GM12878 (cell line): ENCODE results near the gene BRI3BP. TPM values are rescaled to one million over a fixed set of nuclear protein-coding genes. Genes with fewer than 3 reads are reported as not detected.

Experiments
- ATF7 ChIP-seq: fragments of 450-650 bp; IDR thresholded peaks from 2 replicates; pipeline ENCODE4 v1.6.1; 2016; ENCODE audit warnings: low read depth, mild to moderate bottlenecking
- BHLHE40 ChIP-seq, 2 experiments: fragments of 450-650 bp in 1 of 2; IDR thresholded peaks; 2 replicates each; pipeline ENCODE4 v1.6.1; 2011 to 2017; ENCODE audit warnings: low read depth in 2 of 2, borderline replicate concordance in 1 of 2, improper control_type of control experiment in 1 of 2, low read length in 1 of 2, mild to moderate bottlenecking in 1 of 2
- BRCA1 ChIP-seq: IDR thresholded peaks from 2 replicates; pipeline ENCODE4 v1.6.1; 2011; ENCODE audit warnings: low read depth, low read length, improper control_type of control experiment
- CBFB ChIP-seq: IDR thresholded peaks from 2 replicates; pipeline ENCODE4 v1.6.1; 2016; ENCODE audit warnings: antibody characterized with exemption, low read depth
- CBX3 ChIP-seq: fragments of 200-600 bp; sonication (generic); IDR thresholded peaks from 2 replicates; pipeline ENCODE4 v1.6.1; 2016; ENCODE audit warnings: low read depth, borderline replicate concordance
- CHD1 ChIP-seq: IDR thresholded peaks from 2 replicates; pipeline ENCODE4 v1.6.1; 2012; ENCODE audit warnings: low read depth, low read length, improper control_type of control experiment
- DPF2 ChIP-seq: fragments of 450-650 bp; IDR thresholded peaks from 2 replicates; pipeline ENCODE4 v1.6.1; 2017; ENCODE audit warnings: mild to moderate bottlenecking
- IKZF2 ChIP-seq, 2 experiments: fragments of 450-650 bp; IDR thresholded peaks; 2 replicates each; pipeline ENCODE4 v1.6.1; 2017; ENCODE audit warnings: mild to moderate bottlenecking in 2 of 2, moderate library complexity in 2 of 2
- KAT2A ChIP-seq: conservative IDR thresholded peaks from 2 replicates; pipeline ENCODE4 v1.6.1; 2011; ENCODE audit warnings: low read depth, low read length; ENCODE audit not compliant: control insufficient read depth
- KDM1A ChIP-seq: fragments of 200-600 bp; sonication (generic); IDR thresholded peaks from 2 replicates; pipeline ENCODE4 v1.6.1; 2016; ENCODE audit warnings: borderline replicate concordance
- MEF2A ChIP-seq: IDR thresholded peaks from 2 replicates; pipeline ENCODE4 v1.6.1; 2011; ENCODE audit warnings: low read depth, mild to moderate bottlenecking, low read length, moderate library complexity; ENCODE audit not compliant: insufficient read depth
- POLR2AphosphoS2 ChIP-seq: IDR thresholded peaks from 2 replicates; pipeline ENCODE4 v1.6.1; 2011; ENCODE audit warnings: low read depth, mild to moderate bottlenecking, low read length, improper control_type of control experiment, moderate library complexity
- POLR2AphosphoS5 ChIP-seq: IDR thresholded peaks from 2 replicates; pipeline ENCODE4 v1.6.1; 2011; ENCODE audit warnings: mild to moderate bottlenecking, low read length, inconsistent platforms
- RELA ChIP-seq: fragments of 450-650 bp; IDR thresholded peaks from 2 replicates; pipeline ENCODE4 v1.8.0; 2014; ENCODE audit warnings: borderline replicate concordance; ENCODE audit not compliant: partially characterized antibody
- SREBF1 ChIP-seq: IDR thresholded peaks from 2 replicates; pipeline ENCODE4 v1.6.1; 2012; ENCODE audit warnings: mild to moderate bottlenecking, low read length
- SREBF2 ChIP-seq: IDR thresholded peaks from 2 replicates; pipeline ENCODE4 v1.6.1; 2012; ENCODE audit warnings: mild to moderate bottlenecking, low read length
- YBX1 ChIP-seq: fragments of 450-650 bp; IDR thresholded peaks from 2 replicates; pipeline ENCODE4 v1.6.1; 2016; ENCODE audit warnings: antibody characterized with exemption
- ZSCAN29 ChIP-seq: fragments of 450-650 bp; IDR thresholded peaks from 2 replicates; pipeline ENCODE4 v1.6.1; 2017; ENCODE audit warnings: mild to moderate bottlenecking, moderate library complexity
- polyA plus RNA-seq, 11 experiments: library from polyadenylated mRNA; depleted of rRNA in 4 of 11; unstranded in 6 of 11; stranded (reverse) in 5 of 11; fragments of >200 nt; fragmentation: Nextera tagmentation in 4 of 11; fragmentation: Illumina TruSeq in 1 of 11; extraction: Ambion mirVana in 4 of 11; extraction: Trizol in 1 of 11; gene quantifications; 1 replicate in 1 of 11; 2 replicates in 10 of 11; pipeline versions ENCODE4 v1.2.1 to v1.2.3, GENCODE V29; 2011 to 2016; ENCODE audit warnings: inconsistent platforms in 2 of 11, missing spikeins in 2 of 11, low read depth in 1 of 11
- total RNA-seq, 4 experiments: library from RNA; depleted of rRNA in 3 of 4; stranded (reverse); fragments of >200 nt in 3 of 4; fragmentation: Illumina TruSeq in 1 of 4; extraction: Trizol in 1 of 4; gene quantifications; 2 replicates each; pipeline versions ENCODE4 v1.2.1 to v1.2.3, GENCODE V29; 2013 to 2021
- TF ChIP-seq, protein P1 (sequence below): fragments of 150-350 bp; IDR thresholded peaks from 2 replicates; pipeline ENCODE4 v1.6.1; 2014; ENCODE audit warnings: mild to moderate bottlenecking, low read depth, low read length
- TF ChIP-seq, protein P2 (sequence below): fragments of 450-650 bp; IDR thresholded peaks from 2 replicates; pipeline ENCODE4 v1.6.1; 2017; ENCODE audit warnings: antibody characterized with exemption, mild to moderate bottlenecking, moderate library complexity
- TF ChIP-seq, protein P3 (sequence below): IDR thresholded peaks from 2 replicates; pipeline ENCODE4 v1.6.1; 2012; ENCODE audit warnings: improper control_type of control experiment, low read depth, low read length; ENCODE audit not compliant: insufficient replicate concordance
- TF ChIP-seq, protein P4 (sequence below): IDR thresholded peaks from 2 replicates; pipeline ENCODE4 v1.6.1; 2012; ENCODE audit warnings: low read depth, low read length, improper control_type of control experiment

BRI3BP gene
- total and polyA plus RNA-seq, 10 of the 15 experiments (the other 5 are each of a cell fraction or from before 2014, with no cell fraction given): 11.5 to 37.0 (median 28.5) TPM

DNA sequence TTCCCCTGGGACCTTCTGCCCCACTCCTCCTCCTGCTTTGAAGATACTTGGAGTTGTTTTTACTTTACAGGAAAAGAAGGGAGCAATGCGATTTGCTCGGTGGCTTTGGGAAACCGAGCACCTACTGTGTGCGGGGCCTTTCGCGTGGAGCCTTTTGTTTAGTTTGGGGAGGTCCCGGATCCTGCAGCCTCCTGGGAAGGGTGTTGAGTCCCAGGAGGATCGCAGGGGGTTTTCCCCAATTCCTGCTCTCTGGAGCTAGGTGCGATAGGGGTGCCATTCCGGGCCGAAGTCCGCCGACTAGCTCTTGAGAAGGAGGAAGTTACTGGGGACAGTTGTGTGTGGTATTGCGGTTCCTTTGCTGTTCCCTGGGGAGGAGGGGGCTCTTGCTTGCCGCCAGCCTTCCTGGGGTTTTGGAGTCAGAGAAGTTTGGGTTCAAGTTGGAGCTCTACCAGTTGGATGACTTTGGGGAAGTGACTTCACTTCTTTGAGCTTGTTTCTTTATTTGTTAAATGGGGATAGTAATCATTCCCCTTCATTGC is 1.1 kb downstream of the BRI3BP start (continued):
- TF ChIP-seq IKZF2 (IDR thresholded peaks at IDR 0.05): peak; percentile 96 to 97
- TF ChIP-seq POLR2AphosphoS2: no peak
- no peak for TF ChIP-seq CBX3
- no peak for TF ChIP-seq SREBF1
- TF ChIP-seq CHD1: no peak
- 0 out of 2 replicates have a peak, but pooled peaks have one; percentile 29 for TF ChIP-seq ATF7
- TF ChIP-seq KAT2A: no peak
- TF ChIP-seq, protein P1, sequence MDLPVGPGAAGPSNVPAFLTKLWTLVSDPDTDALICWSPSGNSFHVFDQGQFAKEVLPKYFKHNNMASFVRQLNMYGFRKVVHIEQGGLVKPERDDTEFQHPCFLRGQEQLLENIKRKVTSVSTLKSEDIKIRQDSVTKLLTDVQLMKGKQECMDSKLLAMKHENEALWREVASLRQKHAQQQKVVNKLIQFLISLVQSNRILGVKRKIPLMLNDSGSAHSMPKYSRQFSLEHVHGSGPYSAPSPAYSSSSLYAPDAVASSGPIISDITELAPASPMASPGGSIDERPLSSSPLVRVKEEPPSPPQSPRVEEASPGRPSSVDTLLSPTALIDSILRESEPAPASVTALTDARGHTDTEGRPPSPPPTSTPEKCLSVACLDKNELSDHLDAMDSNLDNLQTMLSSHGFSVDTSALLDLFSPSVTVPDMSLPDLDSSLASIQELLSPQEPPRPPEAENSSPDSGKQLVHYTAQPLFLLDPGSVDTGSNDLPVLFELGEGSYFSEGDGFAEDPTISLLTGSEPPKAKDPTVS: no peak
- no peak for TF ChIP-seq RELA
- no peak for TF ChIP-seq KDM1A
- TF ChIP-seq ZSCAN29: no peak
- TF ChIP-seq, protein P2, sequence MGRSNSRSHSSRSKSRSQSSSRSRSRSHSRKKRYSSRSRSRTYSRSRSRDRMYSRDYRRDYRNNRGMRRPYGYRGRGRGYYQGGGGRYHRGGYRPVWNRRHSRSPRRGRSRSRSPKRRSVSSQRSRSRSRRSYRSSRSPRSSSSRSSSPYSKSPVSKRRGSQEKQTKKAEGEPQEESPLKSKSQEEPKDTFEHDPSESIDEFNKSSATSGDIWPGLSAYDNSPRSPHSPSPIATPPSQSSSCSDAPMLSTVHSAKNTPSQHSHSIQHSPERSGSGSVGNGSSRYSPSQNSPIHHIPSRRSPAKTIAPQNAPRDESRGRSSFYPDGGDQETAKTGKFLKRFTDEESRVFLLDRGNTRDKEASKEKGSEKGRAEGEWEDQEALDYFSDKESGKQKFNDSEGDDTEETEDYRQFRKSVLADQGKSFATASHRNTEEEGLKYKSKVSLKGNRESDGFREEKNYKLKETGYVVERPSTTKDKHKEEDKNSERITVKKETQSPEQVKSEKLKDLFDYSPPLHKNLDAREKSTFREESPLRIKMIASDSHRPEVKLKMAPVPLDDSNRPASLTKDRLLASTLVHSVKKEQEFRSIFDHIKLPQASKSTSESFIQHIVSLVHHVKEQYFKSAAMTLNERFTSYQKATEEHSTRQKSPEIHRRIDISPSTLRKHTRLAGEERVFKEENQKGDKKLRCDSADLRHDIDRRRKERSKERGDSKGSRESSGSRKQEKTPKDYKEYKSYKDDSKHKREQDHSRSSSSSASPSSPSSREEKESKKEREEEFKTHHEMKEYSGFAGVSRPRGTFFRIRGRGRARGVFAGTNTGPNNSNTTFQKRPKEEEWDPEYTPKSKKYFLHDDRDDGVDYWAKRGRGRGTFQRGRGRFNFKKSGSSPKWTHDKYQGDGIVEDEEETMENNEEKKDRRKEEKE: no peak
- TF ChIP-seq, protein P3, sequence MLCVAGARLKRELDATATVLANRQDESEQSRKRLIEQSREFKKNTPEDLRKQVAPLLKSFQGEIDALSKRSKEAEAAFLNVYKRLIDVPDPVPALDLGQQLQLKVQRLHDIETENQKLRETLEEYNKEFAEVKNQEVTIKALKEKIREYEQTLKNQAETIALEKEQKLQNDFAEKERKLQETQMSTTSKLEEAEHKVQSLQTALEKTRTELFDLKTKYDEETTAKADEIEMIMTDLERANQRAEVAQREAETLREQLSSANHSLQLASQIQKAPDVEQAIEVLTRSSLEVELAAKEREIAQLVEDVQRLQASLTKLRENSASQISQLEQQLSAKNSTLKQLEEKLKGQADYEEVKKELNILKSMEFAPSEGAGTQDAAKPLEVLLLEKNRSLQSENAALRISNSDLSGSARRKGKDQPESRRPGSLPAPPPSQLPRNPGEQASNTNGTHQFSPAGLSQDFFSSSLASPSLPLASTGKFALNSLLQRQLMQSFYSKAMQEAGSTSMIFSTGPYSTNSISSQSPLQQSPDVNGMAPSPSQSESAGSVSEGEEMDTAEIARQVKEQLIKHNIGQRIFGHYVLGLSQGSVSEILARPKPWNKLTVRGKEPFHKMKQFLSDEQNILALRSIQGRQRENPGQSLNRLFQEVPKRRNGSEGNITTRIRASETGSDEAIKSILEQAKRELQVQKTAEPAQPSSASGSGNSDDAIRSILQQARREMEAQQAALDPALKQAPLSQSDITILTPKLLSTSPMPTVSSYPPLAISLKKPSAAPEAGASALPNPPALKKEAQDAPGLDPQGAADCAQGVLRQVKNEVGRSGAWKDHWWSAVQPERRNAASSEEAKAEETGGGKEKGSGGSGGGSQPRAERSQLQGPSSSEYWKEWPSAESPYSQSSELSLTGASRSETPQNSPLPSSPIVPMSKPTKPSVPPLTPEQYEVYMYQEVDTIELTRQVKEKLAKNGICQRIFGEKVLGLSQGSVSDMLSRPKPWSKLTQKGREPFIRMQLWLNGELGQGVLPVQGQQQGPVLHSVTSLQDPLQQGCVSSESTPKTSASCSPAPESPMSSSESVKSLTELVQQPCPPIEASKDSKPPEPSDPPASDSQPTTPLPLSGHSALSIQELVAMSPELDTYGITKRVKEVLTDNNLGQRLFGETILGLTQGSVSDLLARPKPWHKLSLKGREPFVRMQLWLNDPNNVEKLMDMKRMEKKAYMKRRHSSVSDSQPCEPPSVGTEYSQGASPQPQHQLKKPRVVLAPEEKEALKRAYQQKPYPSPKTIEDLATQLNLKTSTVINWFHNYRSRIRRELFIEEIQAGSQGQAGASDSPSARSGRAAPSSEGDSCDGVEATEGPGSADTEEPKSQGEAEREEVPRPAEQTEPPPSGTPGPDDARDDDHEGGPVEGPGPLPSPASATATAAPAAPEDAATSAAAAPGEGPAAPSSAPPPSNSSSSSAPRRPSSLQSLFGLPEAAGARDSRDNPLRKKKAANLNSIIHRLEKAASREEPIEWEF: no peak
- no peak for TF ChIP-seq CBFB
- TF ChIP-seq BHLHE40 (IDR thresholded peaks at IDR 0.05; ENCODE audit: borderline replicate concordance in 1 of 2, low read depth in 2 of 2, low read length in 1 of 2): peak in 1 of 2 experiments; percentile 21; a peak in 1 of 4 replicates
- no peak for TF ChIP-seq YBX1
- TF ChIP-seq MEF2A: no peak
- no peak for TF ChIP-seq BRCA1
- TF ChIP-seq POLR2AphosphoS5: peak; percentile 21; the same call in 1 of the 2 replicates
- no peak for TF ChIP-seq SREBF2
- TF ChIP-seq, protein P4, sequence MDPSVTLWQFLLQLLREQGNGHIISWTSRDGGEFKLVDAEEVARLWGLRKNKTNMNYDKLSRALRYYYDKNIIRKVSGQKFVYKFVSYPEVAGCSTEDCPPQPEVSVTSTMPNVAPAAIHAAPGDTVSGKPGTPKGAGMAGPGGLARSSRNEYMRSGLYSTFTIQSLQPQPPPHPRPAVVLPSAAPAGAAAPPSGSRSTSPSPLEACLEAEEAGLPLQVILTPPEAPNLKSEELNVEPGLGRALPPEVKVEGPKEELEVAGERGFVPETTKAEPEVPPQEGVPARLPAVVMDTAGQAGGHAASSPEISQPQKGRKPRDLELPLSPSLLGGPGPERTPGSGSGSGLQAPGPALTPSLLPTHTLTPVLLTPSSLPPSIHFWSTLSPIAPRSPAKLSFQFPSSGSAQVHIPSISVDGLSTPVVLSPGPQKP: no peak
- TF ChIP-seq DPF2: peak; percentile 97
